Osteocyte (in vitro differentiated cells): ENCODE results near the gene SCNN1A. TPM values are rescaled to one million over a fixed set of nuclear protein-coding genes. Genes with fewer than 3 reads are reported as not detected.

Experiments
- DNase-seq: peaks from one replicate; pipeline ENCODE4 v3.0.0; 2021; ENCODE audit warnings: mixed read lengths; ENCODE audit not compliant: unreplicated experiment; ENCODE audit errors: extremely low spot score
- H3K27ac Mint-ChIP-seq: one replicate; pipeline ENCODE4 v1.8.0; 2021; ENCODE audit warnings: mild to moderate bottlenecking, mixed read lengths; ENCODE audit not compliant: unreplicated experiment
- H3K27me3 Mint-ChIP-seq: one replicate; pipeline ENCODE4 v1.8.0; 2021; ENCODE audit warnings: mixed read lengths; ENCODE audit not compliant: unreplicated experiment
- H3K36me3 Mint-ChIP-seq: one replicate; pipeline ENCODE4 v1.8.0; 2021; ENCODE audit warnings: mixed read lengths; ENCODE audit not compliant: unreplicated experiment
- H3K4me1 Mint-ChIP-seq: one replicate; pipeline ENCODE4 v1.8.0; 2021; ENCODE audit warnings: mixed read lengths; ENCODE audit not compliant: unreplicated experiment
- H3K4me3 Mint-ChIP-seq: one replicate; pipeline ENCODE4 v1.8.0; 2021; ENCODE audit warnings: mild to moderate bottlenecking, moderate library complexity, mixed read lengths; ENCODE audit not compliant: unreplicated experiment
- H3K9me3 Mint-ChIP-seq: one replicate; pipeline ENCODE4 v1.8.0; 2021; ENCODE audit warnings: mixed read lengths; ENCODE audit not compliant: unreplicated experiment
- CTCF ChIP-seq: fragments of 200-600 bp; sonication (generic); IDR thresholded peaks from 2 replicates; pipeline ENCODE4 v1.5.0; 2021; ENCODE audit warnings: antibody characterized with exemption, mild to moderate bottlenecking, moderate library complexity
- total RNA-seq: library from RNA; stranded (reverse); gene quantifications from 2 replicates; pipeline ENCODE4 v1.2.1, GENCODE V29; 2021

The SCNN1A gene
- total RNA-seq, 1 donor from 2014 or later: 2.5 TPM

GRCh38 chr12:6306599-6307220 is 68.7 kb downstream of the SCNN1A start:
- peaks cover 10% of the 10 kb centered on the region for H3K27me3 Mint-ChIP-seq
- peaks cover 15% of the 10 kb centered on the region for H3K4me1 Mint-ChIP-seq
- no peak for DNase-seq
- H3K4me3 Mint-ChIP-seq: no peak overlapping the region
- no peak overlapping the region for H3K27ac Mint-ChIP-seq
- H3K9me3 Mint-ChIP-seq: no peaks in the 10 kb centered on the region
- no peaks in the 10 kb centered on the region for H3K36me3 Mint-ChIP-seq
- TF ChIP-seq CTCF: no peak

- no peak overlapping the region for H3K27ac Mint-ChIP-seq
- H3K4me3 Mint-ChIP-seq: no peak overlapping the region
- no peak for TF ChIP-seq CTCF
- no peaks in the 10 kb centered on the region for H3K9me3 Mint-ChIP-seq
- peaks cover 10% of the 10 kb centered on the region for H3K27me3 Mint-ChIP-seq
- DNase-seq: no peak
- no peaks in the 10 kb centered on the region for H3K36me3 Mint-ChIP-seq
- peaks cover 15% of the 10 kb centered on the region for H3K4me1 Mint-ChIP-seq
Measured at GRCh38 chr12:6306151-6306550, 69.2 kb downstream of the SCNN1A start.

GRCh38 chr12:6303071-6303470 is 72.3 kb downstream of the SCNN1A start:
- no peak for TF ChIP-seq CTCF
- Mint-ChIP-seq H3K4me3 (no peak overlapping the region), H3K27me3 (peaks cover 13% of the 10 kb centered on the region), H3K4me1 (peaks cover 11% of the 10 kb centered on the region), H3K9me3 (no peaks in the 10 kb centered on the region), H3K36me3 (no peaks in the 10 kb centered on the region), H3K27ac (no peak overlapping the region)
- no peak for DNase-seq

DNA sequence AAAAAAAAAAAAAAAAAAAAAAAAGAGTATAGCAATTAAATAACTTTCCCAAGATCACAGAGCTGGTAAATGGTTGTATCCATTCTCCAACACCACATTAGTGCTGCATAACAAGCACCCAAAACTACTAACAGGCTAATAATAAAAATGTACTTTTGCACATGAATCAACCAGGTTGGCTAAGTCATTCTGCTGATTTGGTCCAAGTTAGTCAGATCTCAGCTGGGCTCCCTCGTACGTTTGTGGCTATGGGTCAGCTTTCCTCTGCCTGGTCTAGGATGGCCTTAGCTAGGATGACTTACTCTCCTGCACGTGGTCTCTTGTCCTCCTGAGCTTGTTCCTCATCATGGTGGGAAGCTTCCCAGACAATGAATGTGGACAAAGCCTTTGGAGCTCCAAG is 72.7 kb downstream of the SCNN1A start:
- Mint-ChIP-seq H3K27me3 (peaks cover 13% of the 10 kb centered on the region), H3K36me3 (no peaks in the 10 kb centered on the region), H3K27ac (no peak overlapping the region), H3K9me3 (no peaks in the 10 kb centered on the region), H3K4me3 (no peak overlapping the region), H3K4me1 (peaks cover 14% of the 10 kb centered on the region)
- no peak for DNase-seq
- TF ChIP-seq CTCF: no peak

- DNase-seq: no peak
- Mint-ChIP-seq H3K4me1 (peaks cover 10% of the 10 kb centered on the region), H3K27ac (no peak overlapping the region), H3K36me3 (no peaks in the 10 kb centered on the region), H3K27me3 (peaks cover 13% of the 10 kb centered on the region), H3K9me3 (no peaks in the 10 kb centered on the region), H3K4me3 (no peak overlapping the region)
- no peak for TF ChIP-seq CTCF
Measured at GRCh38 chr12:6301721-6302120, 73.6 kb downstream of the SCNN1A start.
